Body of pancreas (tissue), 4 donors: ENCODE measurements around the gene LCLAT1. TPM values are rescaled to one million over a fixed set of nuclear protein-coding genes. Genes with fewer than 3 reads are reported as not detected.

Source experiments
- ATAC-seq: fragments of 150-250 bp; one replicate; pipeline ENCODE4 v1.9.1; 2016
- DNase-seq, 4 donors: peaks; one replicate each; pipeline ENCODE4 v3.0.0-alpha.2; 2019
- H3K27ac ChIP-seq, 4 donors: fragments of 200-600 bp; sonication (generic); 1 replicate in 3 of 4; 2 replicates in 1 of 4; pipeline versions ENCODE4 v1.5.1 to v1.6.1; 2016 to 2019; ENCODE audit warnings: mild to moderate bottlenecking in 1 of 4, mixed read lengths in 1 of 4, moderate library complexity in 1 of 4
- H3K27me3 ChIP-seq, 2 donors: fragments of 200-600 bp; sonication (generic); one replicate each; pipeline ENCODE4 v1.6.0; 2016; ENCODE audit warnings: mild to moderate bottlenecking in 1 of 2
- H3K36me3 ChIP-seq, 2 donors: fragments of 200-600 bp; sonication (generic); replicated peaks in 1 of 2; 2 replicates each; pipeline ENCODE4 v1.5.1; 2016; ENCODE audit warnings: low read depth in 2 of 2; ENCODE audit not compliant: insufficient read depth in 1 of 2
- H3K4me1 ChIP-seq: fragments of 200-600 bp; sonication (generic); one replicate; pipeline ENCODE4 v1.6.0; 2016
- H3K4me3 ChIP-seq, 2 donors: fragments of 200-600 bp; sonication (generic); 1 replicate in 1 of 2; 2 replicates in 1 of 2; pipeline ENCODE4 v1.5.1; 2016 to 2019
- H3K9me3 ChIP-seq, 3 donors: fragments of 200-600 bp; sonication (generic); 1 replicate in 2 of 3; 2 replicates in 1 of 3; pipeline ENCODE4 v1.5.1; 2016
- CTCF ChIP-seq, 7 experiments: fragments of 450-650 bp in 4 of 7; fragments of 200-600 bp in 3 of 7; sonication (generic) in 3 of 7; IDR thresholded peaks; one replicate each; pipeline ENCODE4 v1.5.1; 2016 to 2019; ENCODE audit warnings: antibody characterized with exemption in 7 of 7
- POLR2A ChIP-seq, 3 donors: fragments of 450-650 bp; IDR thresholded peaks; one replicate each; pipeline ENCODE4 v1.6.1; 2016; ENCODE audit warnings: antibody characterized with exemption in 3 of 3, mild to moderate bottlenecking in 2 of 3
- WGBS, 2 donors: methylation state at CpG; one replicate each; pipeline ENCODE4 v1.1.5; 2017; 5-methylcytosine and 5-hydroxymethylcytosine counted together
- intact Hi-C: fragments of 100-400 bp; cut with DNase I; formaldehyde crosslinking; loops from one replicate; pipeline ENCODE4 v1.15.1; 2023
- small RNA-seq: library from RNA; depleted of rRNA; stranded (forward); fragments of <200 nt; gene quantifications from one replicate; pipeline ENCODE3, GENCODE V24; 2016
- total RNA-seq, 2 donors: library from RNA; depleted of rRNA; stranded (reverse); fragments of >200 nt; gene quantifications; one replicate each; pipeline ENCODE4 v1.1.0, GENCODE V29; 2016

Gene LCLAT1
- total RNA-seq, 2 donors from 2014 or later, result 13.7 to 19.4 TPM

GRCh38 chr2:30691948-30692828 lies 245.1 kb downstream of the LCLAT1 start:
- Histone ChIP-seq H3K4me3 (no peak overlapping the region), H3K27me3 (no peaks in the 10 kb centered on the region), H3K27ac (no peak overlapping the region), H3K36me3 (no peaks in the 10 kb centered on the region), H3K9me3 (no peaks in the 10 kb centered on the region), H3K4me1 (no peaks in the 10 kb centered on the region)
- intact Hi-C loops, result no loop called here
- WGBS, 2 donors, result 72 to 73% methylated on average over 10 to 14 of the region's 16 CpGs
- no peak for TF ChIP-seq POLR2A (IDR thresholded peaks at IDR 0.05)
- TF ChIP-seq CTCF (IDR thresholded peaks at IDR 0.05), result peak in 3 of 7 experiments; percentile 3 to 24 (median 19)
- DNase-seq (no peak), ATAC-seq (peak; percentile 35)

DNA sequence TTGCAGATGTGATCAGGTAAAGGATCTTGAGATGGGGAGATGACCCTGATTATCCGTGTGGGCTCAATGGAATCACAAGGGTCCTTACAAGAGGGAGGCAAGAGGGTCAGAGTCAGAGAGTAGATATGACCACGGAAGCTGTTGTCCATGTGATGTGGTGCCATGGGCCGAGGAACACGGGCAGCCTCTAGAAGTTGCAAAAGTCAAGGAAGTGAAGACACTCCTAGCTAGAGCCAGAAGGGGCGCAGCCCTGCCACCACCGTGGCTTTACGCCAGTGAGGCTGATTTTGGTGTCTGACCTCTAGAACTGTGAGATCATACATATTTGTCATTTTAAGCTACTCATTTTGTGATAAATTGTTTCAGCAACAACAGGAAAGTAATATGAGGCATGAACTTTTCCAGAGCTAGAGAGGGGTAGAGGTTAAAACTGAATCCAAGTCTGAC lies 245.8 kb downstream of the LCLAT1 start:
- no peaks in the 10 kb centered on the region for H3K27me3 ChIP-seq
- ATAC-seq (no peak), DNase-seq (no peak)
- H3K4me1 ChIP-seq, result no peaks in the 10 kb centered on the region
- no peaks in the 10 kb centered on the region for H3K36me3 ChIP-seq
- H3K4me3 ChIP-seq, result no peak overlapping the region
- intact Hi-C loops, result no loop called here
- H3K9me3 ChIP-seq, result no peaks in the 10 kb centered on the region
- H3K27ac ChIP-seq, result no peak overlapping the region
- TF ChIP-seq CTCF (IDR thresholded peaks at IDR 0.05) (no peak), POLR2A (IDR thresholded peaks at IDR 0.05) (no peak)
- 85 to 88% methylated on average over 7 of the region's 7 CpGs for WGBS, 2 donors

Small RNAs within 50 kb of the gene (small RNA-seq; reads per million reads assigned to genes)
- not detected for gene AC073255.1

Other genes starting within 250 kb of the LCLAT1 start
- 10 to 100 TPM; 10.9 to 23.1 TPM for gene LBH, start 215.7 kb upstream of the LCLAT1 start, total RNA-seq